Mucosa of descending colon (tissue), 3 donors: Measurements from ENCODE around the gene ATG13. TPM values are rescaled to one million over a fixed set of nuclear protein-coding genes. Genes with fewer than 3 reads are reported as not detected.

Experiments used
- ATAC-seq: fragments of 200-7000 bp; cut with Tn5 transposase; one replicate; pipeline ENCODE4 v1.9.1; 2020; ENCODE audit warnings: mild to moderate bottlenecking, moderate library complexity
- DNase-seq, 3 donors: peaks; one replicate each; pipeline ENCODE4 v3.0.0-alpha.2; 2020
- H3K36me3 ChIP-seq: fragments of 200-600 bp; one replicate; pipeline ENCODE4 v1.8.0; 2021; ENCODE audit warnings: low read depth, mild to moderate bottlenecking
- H3K4me1 ChIP-seq: fragments of 200-600 bp; one replicate; pipeline ENCODE4 v1.8.0; 2021; ENCODE audit warnings: low read depth, mild to moderate bottlenecking
- H3K4me3 ChIP-seq: fragments of 200-600 bp; one replicate; pipeline ENCODE4 v1.8.0; 2021; ENCODE audit warnings: mild to moderate bottlenecking
- H3K9me3 ChIP-seq: fragments of 200-600 bp; one replicate; pipeline ENCODE4 v1.8.0; 2021; ENCODE audit warnings: mild to moderate bottlenecking
- CTCF ChIP-seq: fragments of 200-600 bp; IDR thresholded peaks from one replicate; pipeline ENCODE4 v1.8.0; 2022; ENCODE audit warnings: antibody characterized with exemption, mild to moderate bottlenecking
- intact Hi-C, 2 donors: fragments of 100-400 bp; cut with DNase I in 1 of 2; cut with micrococcal nuclease in 1 of 2; formaldehyde crosslinking; loops; one replicate each; pipeline versions ENCODE4 v1.11.0 to v1.11.1; 2022; cut with DNase I, micrococcal nuclease
- total RNA-seq, 3 donors: library from RNA; stranded (reverse); fragmentation: NEBNext Ultra II Directional in 2 of 3; extraction: Animal tissue kit (Norgen Biotek cat#: 25700) in 2 of 3; gene quantifications; one replicate each; pipeline versions ENCODE4 v1.2.1 to v1.2.4, GENCODE V29; 2021 to 2023
- donor health status: DM: no; HTN: no; CAD: no; lungs with moderate emphysema.
- donor health status: DM: no; HTN: no; CAD: no.
- donor health status: DM: no; HTN: yes; CAD: no.

The ATG13 gene
- total RNA-seq, 3 donors from 2014 or later: 61.6 to 81.4 (median 62.3) TPM

GRCh38 chr11:46588131-46588530 is 29.2 kb upstream of the ATG13 start:
- ATAC-seq (no peak), DNase-seq (no peak)
- H3K4me3 ChIP-seq: no peak overlapping the region
- H3K4me1 ChIP-seq: peaks cover 21% of the 10 kb centered on the region
- no peaks in the 10 kb centered on the region for H3K36me3 ChIP-seq
- H3K9me3 ChIP-seq: no peaks in the 10 kb centered on the region
- intact Hi-C loops: no loop called here
- no peak for TF ChIP-seq CTCF

GRCh38 chr11:46588915-46589314 is 28.4 kb upstream of the ATG13 start:
- Histone ChIP-seq H3K4me1 (peaks cover 21% of the 10 kb centered on the region), H3K36me3 (no peaks in the 10 kb centered on the region), H3K9me3 (no peaks in the 10 kb centered on the region), H3K4me3 (no peak overlapping the region)
- no peak for DNase-seq
- no peak for TF ChIP-seq CTCF
- intact Hi-C loops: no loop called here
- ATAC-seq: no peak

- Histone ChIP-seq H3K4me1 (peaks cover 27% of the 10 kb centered on the region), H3K4me3 (no peak overlapping the region), H3K36me3 (no peaks in the 10 kb centered on the region), H3K9me3 (no peaks in the 10 kb centered on the region)
- TF ChIP-seq CTCF: no peak
- intact Hi-C loops: loop anchor here in 1 of 2 donors (10.0 kb wide), 1 partner anchor 96 kb away; no protein-coding TSS in a partner anchor
- DNase-seq (no peak), ATAC-seq (no peak)
These were observed 26.4 kb upstream of the ATG13 start for GRCh38 chr11:46590740-46591605.

- intact Hi-C loops: loop anchor here in 1 of 2 donors (10.0 kb wide), 1 partner anchor 99 kb away; no protein-coding TSS in a partner anchor
- Histone ChIP-seq H3K36me3 (no peaks in the 10 kb centered on the region), H3K4me1 (peaks cover 27% of the 10 kb centered on the region), H3K4me3 (peak within 1 kb of the TSS; percentile 91), H3K9me3 (no peaks in the 10 kb centered on the region)
- DNase-seq (peak; percentile 86 to 97 (median 92)), ATAC-seq (peak; percentile 98)
- TF ChIP-seq CTCF: no peak
These were observed 23.6 kb upstream of the ATG13 start, which contains the start of gene AMBRA1 for GRCh38 chr11:46593550-46594373. Gene AMBRA1 (minus strand): TSS chr11:46594023. CDS start chr11:46548380, 45,643 bp downstream.

- Histone ChIP-seq H3K4me1 (peaks cover 27% of the 10 kb centered on the region), H3K36me3 (no peaks in the 10 kb centered on the region), H3K9me3 (no peaks in the 10 kb centered on the region), H3K4me3 (no peak overlapping the region)
- ATAC-seq: no peak
- no peak for TF ChIP-seq CTCF
- intact Hi-C loops: loop anchor here in 1 of 2 donors (10.0 kb wide), 1 partner anchor 100 kb away; no protein-coding TSS in a partner anchor
- DNase-seq: no peak
These were observed 23.0 kb upstream of the ATG13 start for GRCh38 chr11:46594374-46594700.
